GM19035 (cell line): ENCODE data around the gene SLAMF1.
"Not testable (repeated sequence)": the region's sequence is repeated elsewhere in the genome, so short reads cannot be mapped to it uniquely, and the experiment has no call there.

Experiments
- ATAC-seq: cut with Tn5 transposase; IDR thresholded peaks from one replicate; pipeline ENCODE4 v1.9.1; 2021; ENCODE audit not compliant: unreplicated experiment

Gene SLAMF1

DNA sequence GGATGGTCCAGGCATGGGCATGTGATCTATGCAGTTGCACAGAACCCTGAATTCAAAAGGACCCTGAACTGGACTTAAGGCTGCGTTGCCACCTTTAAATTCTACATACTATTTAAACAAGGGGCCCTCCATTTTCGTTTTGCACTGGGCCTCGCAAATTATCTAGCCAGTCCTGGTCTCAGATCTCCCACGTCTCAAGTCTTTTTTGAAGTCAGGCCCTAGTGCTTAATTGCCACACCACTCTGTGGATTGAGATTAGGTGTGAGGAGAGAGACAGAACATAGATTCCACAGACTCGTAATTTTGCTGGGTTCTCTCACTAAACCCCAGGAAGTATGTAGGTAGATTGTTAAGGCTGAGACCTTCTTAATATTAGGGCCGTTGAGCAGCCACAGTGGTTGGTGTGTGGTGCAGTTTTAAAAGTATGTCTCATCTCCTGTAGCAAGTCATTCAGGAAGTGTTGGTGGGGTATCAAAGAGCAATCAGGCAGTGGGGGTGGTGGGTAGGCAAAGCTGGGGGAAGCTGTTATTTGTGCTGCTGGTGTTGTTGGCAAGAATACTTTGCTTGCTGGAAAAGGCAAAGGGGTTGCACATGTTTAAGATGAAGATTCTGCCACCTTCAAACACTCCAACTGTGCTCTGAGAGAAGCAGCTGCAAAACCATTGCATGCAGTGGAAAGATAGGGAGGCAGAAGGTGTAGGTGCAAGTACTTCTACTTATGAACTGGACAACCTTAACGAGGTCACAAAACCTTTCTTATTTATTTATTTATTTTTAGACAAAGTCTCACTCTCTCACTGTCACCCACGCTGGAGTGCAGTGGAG, 78.8 kb downstream of the SLAMF1 start:
- no peak for ATAC-seq

DNA sequence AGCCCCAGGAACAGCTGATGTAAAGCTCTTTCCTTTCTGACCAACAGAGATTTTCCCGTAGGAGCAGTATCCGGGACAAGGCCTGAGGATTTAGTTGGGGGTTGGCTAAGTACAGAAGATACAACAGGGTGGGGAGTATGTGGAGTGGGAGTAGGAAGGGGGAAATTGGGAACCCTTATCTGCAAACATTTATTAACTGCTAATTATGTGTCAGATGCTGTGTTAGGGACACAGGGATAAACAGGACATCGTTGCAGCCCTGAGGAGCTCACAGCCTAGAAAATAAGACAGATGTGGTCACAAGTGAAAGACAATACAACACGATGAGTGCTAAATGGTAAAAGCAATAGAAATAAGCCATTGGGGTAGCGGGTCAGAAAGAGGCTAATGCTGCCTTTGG, 79.5 kb downstream of the SLAMF1 start:
- no peak for ATAC-seq

DNA sequence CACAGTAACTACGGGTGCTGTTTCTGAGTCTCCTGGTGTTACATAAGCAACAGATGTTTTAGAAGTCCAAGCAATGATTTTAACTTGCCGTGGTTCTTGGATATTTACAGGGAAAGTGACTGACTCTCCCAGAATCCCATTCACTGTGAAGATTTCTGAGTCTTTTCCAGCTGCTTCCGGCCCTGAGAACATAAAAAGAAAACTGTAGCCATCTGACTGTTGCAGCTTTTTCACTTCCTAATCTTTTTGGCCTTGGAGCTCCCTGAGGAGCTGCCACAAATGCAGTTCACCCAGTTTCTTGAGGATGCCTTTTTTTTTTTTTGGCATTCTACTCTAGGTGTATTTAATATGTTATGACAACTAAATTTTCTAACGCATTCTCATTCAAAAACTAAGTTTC, 81.3 kb downstream of the SLAMF1 start:
- no peak for ATAC-seq

DNA sequence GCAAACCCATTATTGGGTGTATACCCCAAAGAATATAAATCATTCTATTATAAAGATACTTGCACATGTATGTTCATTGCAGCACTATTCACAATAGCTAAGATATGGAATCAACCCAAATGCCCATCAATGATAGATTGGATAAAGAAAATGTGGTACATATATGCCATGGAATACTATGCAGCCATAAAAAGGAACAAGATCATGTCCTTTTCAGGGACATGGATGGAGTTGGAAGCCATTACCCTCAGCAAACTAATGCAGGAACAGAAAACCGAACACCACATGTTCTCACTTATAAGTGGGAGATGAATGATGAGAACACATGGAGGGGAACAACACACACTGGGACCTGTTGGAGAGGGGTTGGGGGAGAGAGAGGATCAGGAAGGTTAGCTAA, 83.6 kb downstream of the SLAMF1 start:
- not testable (repeated sequence) for ATAC-seq

DNA sequence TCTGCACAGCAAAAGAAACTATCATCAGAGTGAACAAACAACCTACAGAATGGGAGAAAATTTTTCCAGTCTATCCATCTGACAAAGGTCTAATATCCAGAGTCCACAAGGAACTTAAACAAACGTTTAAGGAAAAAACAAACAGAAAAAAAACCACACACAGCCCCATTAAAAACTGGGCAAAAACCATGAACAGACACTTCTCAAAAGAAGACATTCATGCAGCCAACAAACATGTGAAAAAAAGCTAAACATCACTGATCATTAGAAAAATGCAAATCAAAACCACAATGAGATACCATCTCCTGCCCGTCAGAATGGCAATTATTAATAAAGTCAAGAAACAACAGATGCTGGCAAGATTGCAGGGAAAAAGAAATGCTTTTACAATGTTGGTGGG, 84.1 kb downstream of the SLAMF1 start:
- not testable (repeated sequence) for ATAC-seq

DNA sequence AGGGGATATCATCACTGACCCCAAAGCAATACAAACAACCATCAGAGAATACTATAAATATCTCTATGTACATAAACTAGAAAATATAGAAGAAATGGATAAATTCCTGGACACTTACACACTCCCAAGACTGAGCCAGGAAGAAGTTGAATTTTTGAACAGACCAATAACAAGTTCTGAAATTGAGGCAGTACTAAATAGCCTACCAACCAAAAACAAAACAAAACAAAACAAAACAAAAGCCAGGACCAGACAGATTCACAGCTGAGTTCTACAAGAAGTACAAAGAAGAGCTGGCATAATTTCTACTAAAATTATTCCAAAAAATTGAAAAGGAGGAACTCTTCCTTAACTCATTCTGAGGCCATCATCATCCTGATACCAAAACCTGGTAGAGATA, 86.0 kb downstream of the SLAMF1 start:
- ATAC-seq, result no peak

DNA sequence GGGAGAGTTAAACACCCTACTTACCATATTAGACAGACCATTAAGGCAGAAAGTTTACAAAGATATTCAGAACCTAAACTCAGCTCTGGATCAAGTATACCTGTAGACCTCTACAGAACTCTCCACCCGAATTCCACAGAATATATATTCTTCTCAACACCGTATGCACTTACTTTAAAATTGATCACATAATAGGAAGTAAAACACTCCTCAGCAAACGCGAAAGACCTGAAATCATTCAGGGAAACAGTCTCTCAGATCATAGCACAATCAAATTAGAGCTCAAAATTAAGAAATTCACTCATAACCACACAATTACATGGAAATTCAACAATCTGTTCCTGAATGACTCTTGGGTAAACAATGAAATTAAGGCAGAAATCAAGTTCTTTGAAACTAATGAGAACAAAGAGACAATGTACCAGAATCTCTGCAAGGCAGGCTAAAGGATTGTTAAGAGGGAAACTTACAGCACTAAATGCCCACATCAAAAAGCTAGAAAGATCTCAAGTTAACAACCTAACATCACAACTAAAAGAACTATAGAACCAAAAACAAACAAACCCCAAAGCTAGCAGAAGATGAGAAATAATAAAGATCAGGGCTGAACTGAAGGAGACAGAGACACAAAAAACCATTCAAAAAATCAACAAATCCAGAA, 86.7 kb downstream of the SLAMF1 start:
- no peak for ATAC-seq

DNA sequence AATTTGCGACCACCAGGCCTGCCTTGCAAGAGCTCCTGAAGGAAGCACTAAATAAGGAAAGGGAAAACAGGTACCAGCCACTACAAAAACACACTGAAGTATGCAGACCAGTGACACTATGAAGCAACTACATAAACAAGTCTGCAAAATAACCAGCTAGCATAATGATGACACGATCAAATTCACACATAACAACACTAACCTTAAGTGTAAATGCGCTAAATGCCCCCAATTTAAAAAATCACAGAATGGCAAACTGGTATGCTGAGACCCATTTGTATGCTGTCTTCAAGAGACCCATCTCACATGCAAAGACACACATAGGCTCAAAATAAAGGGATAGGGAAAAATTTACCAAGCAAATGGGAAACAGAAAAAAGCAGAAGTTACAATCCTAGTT, 87.4 kb downstream of the SLAMF1 start:
- ATAC-seq, result not testable (repeated sequence)

DNA sequence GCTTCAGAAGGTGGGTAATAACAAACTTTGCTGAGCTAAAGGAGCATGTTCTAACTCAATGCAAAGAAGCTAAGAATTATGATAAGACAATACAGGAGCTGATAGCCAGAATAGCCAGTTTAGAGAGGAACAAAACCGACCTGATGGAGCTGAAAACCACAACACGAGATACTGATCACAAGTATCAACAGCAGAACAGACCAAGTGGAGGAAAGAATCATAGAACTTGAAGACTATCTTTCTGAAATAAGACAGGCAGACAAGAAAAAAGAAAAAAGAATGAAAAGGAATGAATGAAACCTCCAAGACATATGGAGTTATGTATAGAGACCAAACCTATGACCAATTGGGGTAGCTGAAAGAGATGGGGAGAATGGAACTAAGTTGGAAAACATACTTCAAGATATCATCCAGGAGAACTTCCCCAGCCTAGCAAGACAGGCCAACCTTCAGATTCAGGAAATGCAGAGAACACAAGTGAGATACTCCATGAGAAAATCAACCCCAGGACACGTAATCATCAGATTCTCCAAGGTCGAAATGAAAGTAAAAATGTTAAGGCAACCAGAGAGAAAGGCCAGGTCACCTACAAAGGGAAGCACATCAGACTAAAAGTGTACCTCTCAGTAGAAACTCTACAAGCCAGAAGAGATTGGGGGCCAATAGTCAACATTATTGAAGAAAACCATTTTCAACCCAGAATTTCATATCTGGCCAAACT, 88.0 kb downstream of the SLAMF1 start:
- no peak for ATAC-seq
